Measurements from ENCODE around the gene KANK3.
"Not testable (repeated sequence)": the region's sequence is repeated elsewhere in the genome, so short reads cannot be mapped to it uniquely, and the experiment has no call there.

Gene KANK3

GRCh38 chr19:8352134-8352827 is 9.2 kb upstream of the KANK3 start:
- DNase-seq (ENCODE audit: low read depth), result no peak
- TF ChIP-seq CTCF (IDR thresholded peaks at IDR 0.05; ENCODE audit: control insufficient read depth, extremely low read depth, insufficient read depth), result no peak
- no peak overlapping the region for H3K4me3 ChIP-seq (ENCODE audit: low read depth, low read length)

- not testable (repeated sequence) for DNase-seq (ENCODE audit: low read depth); H3K4me3 ChIP-seq (ENCODE audit: low read depth, low read length)
Observed at GRCh38 chr19:8349629-8350372, 6.7 kb upstream of the KANK3 start.

GRCh38 chr19:8343483-8343844 is 402 bp upstream of the KANK3 start:
- no peak overlapping the region for H3K4me3 ChIP-seq (ENCODE audit: low read depth, low read length)
- no peak for DNase-seq (ENCODE audit: low read depth)
- no peak for TF ChIP-seq CTCF (IDR thresholded peaks at IDR 0.05; ENCODE audit: control insufficient read depth, extremely low read depth, insufficient read depth)

GRCh38 chr19:8342316-8342683 is 762 bp downstream of the KANK3 start:
- DNase-seq (ENCODE audit: low read depth), result no peak
- H3K4me3 ChIP-seq (ENCODE audit: low read depth, low read length), result no peak overlapping the region
- TF ChIP-seq CTCF (IDR thresholded peaks at IDR 0.05; ENCODE audit: control insufficient read depth, extremely low read depth, insufficient read depth), result no peak

GRCh38 chr19:8341504-8341903 is 1.6 kb downstream of the KANK3 start:
- not testable (repeated sequence) for DNase-seq (ENCODE audit: low read depth); H3K4me3 ChIP-seq (ENCODE audit: low read depth, low read length)

- DNase-seq (ENCODE audit: low read depth), result no peak
- no peak for TF ChIP-seq CTCF (IDR thresholded peaks at IDR 0.05; ENCODE audit: control insufficient read depth, extremely low read depth, insufficient read depth)
- H3K4me3 ChIP-seq (ENCODE audit: low read depth, low read length), result no peak overlapping the region
Observed at GRCh38 chr19:8340341-8341096, 2.5 kb downstream of the KANK3 start.

- no peak overlapping the region for H3K4me3 ChIP-seq (ENCODE audit: low read depth, low read length)
- no peak for DNase-seq (ENCODE audit: low read depth)
- no peak for TF ChIP-seq CTCF (IDR thresholded peaks at IDR 0.05; ENCODE audit: control insufficient read depth, extremely low read depth, insufficient read depth)
Observed at GRCh38 chr19:8338835-8339234, 4.2 kb downstream of the KANK3 start.

Measured in LNCaP clone FGC (cell line).